IPS-NIHi11 (cell line): ENCODE data around the gene TTC33.

Experiments used
- DNase-seq: peaks from one replicate; pipeline ENCODE4 v3.0.0; 2012; ENCODE audit warnings: mixed read lengths, low spot score

TTC33 gene

DNA sequence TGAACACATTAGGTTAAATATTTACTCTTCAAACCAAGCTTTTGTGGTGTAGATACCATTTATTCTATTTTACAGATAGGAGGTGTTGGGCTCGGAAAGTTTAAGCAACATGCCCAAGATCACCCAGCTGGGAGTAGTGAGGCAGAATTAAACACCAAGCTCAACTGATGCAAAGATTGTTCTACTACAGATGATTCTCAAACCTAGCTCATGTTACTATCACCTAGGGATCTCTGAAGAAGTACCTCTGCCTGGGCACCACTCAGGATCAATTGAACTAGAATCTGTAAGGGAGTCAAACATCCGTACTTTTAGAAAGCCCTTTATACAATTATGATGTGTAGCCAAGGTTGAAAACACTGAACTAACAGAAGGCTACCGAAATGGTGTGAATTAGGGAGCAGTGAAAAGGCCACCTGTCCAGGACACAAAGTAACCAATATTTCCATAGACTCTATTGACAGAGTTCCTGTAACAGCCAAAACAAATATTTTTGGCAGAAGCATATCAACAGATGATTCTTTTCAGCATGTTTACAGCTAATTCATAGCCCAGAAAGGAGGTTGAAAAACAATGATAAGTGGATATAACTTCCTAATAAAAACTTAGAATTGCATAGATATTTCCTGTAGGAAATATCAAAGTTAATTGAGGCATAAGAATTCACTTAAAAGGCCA is 234.5 kb downstream of the TTC33 start:
- no peak for DNase-seq

DNA sequence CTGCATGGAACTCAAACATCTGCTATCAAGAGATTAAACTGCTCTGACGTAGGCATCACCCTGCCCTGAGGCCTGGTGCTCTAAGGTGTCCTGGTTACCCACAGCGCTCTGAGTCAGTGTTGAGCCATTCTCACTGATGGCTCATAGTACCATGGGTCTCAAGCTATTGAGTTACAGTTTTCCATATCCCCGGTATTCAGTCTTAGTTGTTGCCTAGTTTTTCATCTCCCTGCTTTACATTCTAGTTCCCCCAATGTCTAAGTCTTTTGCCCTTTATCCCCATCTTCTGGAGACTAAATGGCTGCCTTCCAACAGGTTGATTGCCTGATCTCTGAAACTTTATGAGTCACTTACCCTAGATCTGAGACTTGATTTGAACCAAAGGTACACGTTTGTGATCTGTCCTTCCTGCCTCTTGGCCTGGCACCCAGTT is 237.3 kb downstream of the TTC33 start:
- no peak for DNase-seq

- DNase-seq: no peak
Observed at GRCh38 chr5:40515476-40515875, 240.3 kb downstream of the TTC33 start.

- DNase-seq: no peak
Observed at GRCh38 chr5:40514976-40515375, 240.8 kb downstream of the TTC33 start.

DNA sequence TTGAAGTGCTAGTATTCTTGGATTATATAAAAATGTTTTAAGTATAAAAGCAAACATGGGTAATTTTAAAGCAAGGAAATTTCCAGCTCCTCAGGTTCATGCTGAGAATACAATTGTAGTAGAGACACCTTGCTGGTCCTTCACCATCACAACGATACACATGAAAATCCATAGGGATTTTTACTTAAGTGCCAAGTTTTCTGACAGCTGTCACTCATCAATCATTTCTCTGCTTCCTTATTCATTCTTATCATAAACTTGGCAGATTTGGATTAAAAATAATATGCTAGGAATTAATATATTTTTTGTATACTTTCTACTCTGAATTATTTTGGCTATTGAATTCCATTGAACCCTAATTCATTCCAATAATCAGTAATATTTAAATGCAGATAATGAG is 244.0 kb downstream of the TTC33 start:
- DNase-seq: no peak

GRCh38 chr5:40507095-40507494 is 248.7 kb downstream of the TTC33 start:
- no peak for DNase-seq

- DNase-seq: no peak
Observed at GRCh38 chr5:40505031-40505430, 250.7 kb downstream of the TTC33 start.

GRCh38 chr5:40503439-40503838 is 252.3 kb downstream of the TTC33 start:
- no peak for DNase-seq

DNA sequence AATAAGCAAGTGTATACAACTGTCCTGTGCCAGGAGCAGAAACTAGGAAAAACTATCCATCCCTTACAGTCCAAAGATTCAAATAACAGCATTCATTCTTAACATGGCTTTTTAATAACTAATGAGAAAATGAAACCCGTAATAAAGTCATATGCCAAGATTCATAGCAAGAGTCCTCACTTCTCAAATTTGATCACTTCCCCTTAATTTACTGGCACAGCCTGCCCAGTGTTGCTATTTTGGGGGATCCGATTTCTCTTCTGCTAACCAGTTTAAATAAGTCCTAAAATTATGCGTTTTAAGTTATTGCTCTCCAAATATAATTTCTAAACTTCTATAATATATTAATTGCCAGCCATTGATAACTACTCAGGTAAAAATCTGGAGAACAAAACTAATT is 253.0 kb downstream of the TTC33 start:
- DNase-seq: no peak

GRCh38 chr5:40501711-40502444 is 253.9 kb downstream of the TTC33 start:
- no peak for DNase-seq

- no peak for DNase-seq
Observed at GRCh38 chr5:40499518-40500273, 256.1 kb downstream of the TTC33 start.

DNA sequence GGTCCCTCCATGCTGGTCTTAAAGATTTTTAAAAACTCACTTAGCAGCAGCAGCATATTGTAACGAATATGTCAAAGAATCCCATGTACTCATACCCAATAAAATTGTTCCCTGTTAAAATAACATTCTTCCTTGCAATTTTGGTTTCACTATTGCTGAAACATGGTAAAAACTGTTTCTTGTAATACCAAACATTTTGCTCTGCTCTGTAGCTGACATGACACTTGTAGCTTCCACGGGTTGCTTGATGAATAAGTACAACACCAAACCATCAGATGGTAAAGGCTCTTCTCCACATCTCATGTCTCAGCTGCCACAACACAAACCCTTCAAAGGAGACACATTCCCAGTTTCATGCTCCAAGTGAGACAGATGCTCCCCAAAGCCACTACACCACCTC is 256.8 kb downstream of the TTC33 start:
- DNase-seq: no peak

DNA sequence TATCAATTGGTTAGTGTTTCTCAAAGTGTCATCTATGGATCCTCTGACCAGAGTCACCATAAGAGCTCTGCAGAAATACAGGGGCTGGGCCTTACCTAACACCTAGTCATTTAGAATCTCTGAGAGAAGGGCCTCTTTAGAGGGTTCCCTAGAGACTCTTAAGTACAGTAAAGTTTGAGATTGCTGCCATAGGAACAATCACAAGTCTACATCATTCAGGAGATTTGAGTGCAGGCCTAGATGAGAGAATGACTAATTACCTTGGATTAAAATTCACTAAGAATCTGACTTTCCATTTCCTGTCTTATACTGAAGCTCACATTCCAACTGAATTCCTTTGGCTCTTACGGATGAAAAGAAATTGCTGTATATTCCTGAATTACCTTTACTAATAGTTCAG is 258.2 kb downstream of the TTC33 start:
- no peak for DNase-seq

DNA sequence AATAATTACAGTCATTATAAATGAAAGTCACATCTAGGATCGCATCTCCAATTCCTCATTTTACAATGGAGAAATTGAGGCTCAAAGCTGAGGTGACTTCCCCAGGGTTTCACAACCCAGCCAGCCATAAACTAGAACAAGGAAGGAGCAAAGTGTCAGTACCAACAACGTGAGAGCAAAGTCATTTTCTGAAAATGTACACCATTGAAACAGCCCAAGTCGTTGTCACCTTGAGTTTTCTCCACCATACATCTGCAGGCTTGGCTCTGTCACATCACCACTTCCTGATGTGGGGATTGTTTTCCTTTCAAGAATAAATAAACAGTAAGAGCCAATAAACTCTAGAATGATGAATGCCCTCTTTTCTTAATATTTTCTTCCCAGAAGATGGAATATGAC is 260.5 kb downstream of the TTC33 start:
- DNase-seq: no peak

GRCh38 chr5:40494631-40495236 is 261.0 kb downstream of the TTC33 start:
- DNase-seq: no peak

GRCh38 chr5:40492056-40492455 is 263.7 kb downstream of the TTC33 start:
- no peak for DNase-seq

- DNase-seq: no peak
Observed at GRCh38 chr5:40491644-40492043, 264.1 kb downstream of the TTC33 start.

GRCh38 chr5:40490464-40491111 is 265.2 kb downstream of the TTC33 start:
- no peak for DNase-seq

GRCh38 chr5:40489421-40489820 is 266.3 kb downstream of the TTC33 start:
- no peak for DNase-seq

DNA sequence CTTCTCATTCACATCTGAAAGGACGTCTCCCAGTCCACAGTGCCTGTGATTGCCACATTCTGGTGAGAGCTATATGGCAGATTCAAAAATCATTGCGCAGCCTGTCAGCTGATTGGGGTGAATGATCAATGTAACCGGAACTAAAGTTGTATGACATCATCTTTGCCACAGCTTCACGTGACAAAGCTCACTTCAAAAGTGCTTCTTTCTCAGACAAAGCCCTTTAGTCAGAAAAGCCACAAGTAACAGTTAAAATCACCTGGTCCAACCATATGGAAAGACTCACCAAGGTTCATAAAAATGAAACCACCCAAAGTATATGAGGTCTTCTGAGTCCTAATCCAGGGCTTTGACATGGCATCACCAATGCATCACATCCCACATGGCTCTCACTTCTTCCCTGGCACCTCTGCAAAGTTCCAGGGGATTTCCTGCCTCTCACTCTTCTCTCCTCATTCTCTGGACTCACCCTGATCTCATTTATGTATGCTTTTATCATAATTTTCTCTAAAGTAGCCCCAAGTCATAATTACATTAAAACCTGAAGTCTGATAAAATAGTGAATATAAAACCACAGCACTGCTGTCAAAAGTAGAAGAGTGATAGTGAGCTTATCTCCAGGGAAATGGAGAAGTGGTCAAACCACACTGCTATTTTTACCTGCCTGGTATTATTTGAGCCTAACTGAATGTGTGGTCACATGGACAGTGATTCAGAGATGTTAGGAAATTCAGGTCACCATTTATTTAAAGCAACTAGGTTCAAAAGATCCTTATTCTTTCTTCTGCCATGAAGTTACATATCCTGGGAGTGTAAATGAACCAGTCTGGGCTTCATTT is 269.1 kb downstream of the TTC33 start:
- DNase-seq: no peak
